K562 (cell line): ENCODE data around the gene BAMBI. TPM values are rescaled to one million over a fixed set of nuclear protein-coding genes. Genes with fewer than 3 reads are reported as not detected.

ENCODE experiments used
- CEBPG ChIP-seq, 3 experiments: fragments of 200-800 bp in 1 of 3; sonication (Bioruptor generic) in 1 of 3; sonication (generic) in 1 of 3; formaldehyde crosslinking in 1 of 3; IDR thresholded peaks in 2 of 3; conservative IDR thresholded peaks in 1 of 3; 2 replicates each; pipeline versions ENCODE4 v1.6.1 to v1.8.0; 2016 to 2022; ENCODE audit warnings: missing compliant biosample characterization in 2 of 3, missing genetic modification characterization in 2 of 3, mild to moderate bottlenecking in 1 of 3, missing genetic modification reagents in 1 of 3
- DIDO1 ChIP-seq: fragments of 450-650 bp; IDR thresholded peaks from 2 replicates; pipeline ENCODE4 v1.6.1; 2016; ENCODE audit warnings: low read depth, missing biosample characterization, missing genetic modification characterization
- DNMT1 ChIP-seq: fragments of 450-650 bp; IDR thresholded peaks from 2 replicates; pipeline ENCODE4 v1.6.1; 2016; ENCODE audit warnings: antibody characterized with exemption, mild to moderate bottlenecking
- FIP1L1 ChIP-seq: fragments of 200-400 bp; formaldehyde crosslinking; IDR thresholded peaks from 2 replicates; pipeline ENCODE4 v1.6.1; 2018; ENCODE audit warnings: mild to moderate bottlenecking, low read depth, low read length; ENCODE audit not compliant: poor library complexity, severe bottlenecking
- HEY1 ChIP-seq: fragments of 250-450 bp; sonication (Bioruptor Pico); IDR thresholded peaks from 2 replicates; pipeline ENCODE4 v1.5.0; 2020; ENCODE audit warnings: mild to moderate bottlenecking, moderate library complexity, borderline replicate concordance
- MTF1 ChIP-seq: fragments of 250-450 bp; sonication (Bioruptor Pico); IDR thresholded peaks from 2 replicates; pipeline ENCODE4 v1.9.0; 2021; ENCODE audit warnings: moderate library complexity, mild to moderate bottlenecking, inconsistent platforms, borderline replicate concordance
- RBM25 ChIP-seq: fragments of 200-400 bp; formaldehyde crosslinking; IDR thresholded peaks from 2 replicates; pipeline ENCODE4 v1.6.1; 2018; ENCODE audit warnings: low read length, low read depth, moderate library complexity; ENCODE audit not compliant: severe bottlenecking
- SREBF2 ChIP-seq: sonication (generic); formaldehyde crosslinking; IDR thresholded peaks from 2 replicates; pipeline ENCODE4 v1.4.0; 2020; ENCODE audit warnings: mild to moderate bottlenecking, missing genetic modification reagents
- TARDBP ChIP-seq: fragments of 450-650 bp; IDR thresholded peaks from 2 replicates; pipeline ENCODE4 v1.6.1; 2016
- ZFP36 ChIP-seq: fragments of 150-350 bp; IDR thresholded peaks from 2 replicates; pipeline ENCODE4 v1.6.1; 2018; ENCODE audit warnings: low read length, low read depth; ENCODE audit not compliant: partially characterized antibody
- ZNF274 ChIP-seq: IDR thresholded peaks from 2 replicates; pipeline ENCODE4 v1.6.1; 2011; ENCODE audit warnings: low read depth, mild to moderate bottlenecking, low read length, moderate library complexity, borderline replicate concordance
- ZNF282 ChIP-seq: sonication (generic); formaldehyde crosslinking; IDR thresholded peaks from 2 replicates; pipeline ENCODE4 v1.8.1; 2023; ENCODE audit warnings: missing genetic modification reagents
- ZNF561 ChIP-seq: fragments of 450-650 bp; formaldehyde crosslinking; conservative IDR thresholded peaks from 2 replicates; pipeline ENCODE4 v1.4.0; 2020; ENCODE audit warnings: mild to moderate bottlenecking, moderate library complexity
- polyA plus RNA-seq, 8 experiments: library from polyadenylated mRNA; depleted of rRNA in 4 of 8; stranded (reverse) in 5 of 8; unstranded in 3 of 8; fragments of >200 nt; fragmentation: Nextera tagmentation in 2 of 8; fragmentation: Illumina TruSeq in 1 of 8; extraction: Ambion mirVana in 2 of 8; extraction: Trizol in 1 of 8; gene quantifications; 2 replicates each; pipeline versions ENCODE4 v1.2.1 to v1.2.3, GENCODE V29; 2011 to 2014; ENCODE audit warnings: inconsistent platforms in 1 of 8, missing spikeins in 1 of 8
- total RNA-seq, 7 experiments: library from RNA; depleted of rRNA in 6 of 7; stranded (reverse); fragments of >200 nt in 6 of 7; fragmentation: Illumina TruSeq in 2 of 7; extraction: Trizol in 2 of 7; gene quantifications; 2 replicates each; pipeline versions ENCODE4 v1.2.1 to v1.2.3, GENCODE V29; 2011 to 2021; ENCODE audit warnings: low replicate concordance in 1 of 7
- TF ChIP-seq, protein P1 (sequence below): fragments of 250-450 bp; sonication (Bioruptor Pico); IDR thresholded peaks from 2 replicates; pipeline ENCODE4 v1.5.0; 2021; ENCODE audit warnings: mild to moderate bottlenecking, borderline replicate concordance
- TF ChIP-seq, protein P2 (sequence below): fragments of 250-450 bp; sonication (Bioruptor Pico); IDR thresholded peaks from 2 replicates; pipeline ENCODE4 v1.4.0; 2020; ENCODE audit warnings: mild to moderate bottlenecking, moderate library complexity
- TF ChIP-seq, protein P3 (sequence below): sonication (generic); formaldehyde crosslinking; IDR thresholded peaks from 2 replicates; pipeline ENCODE4 v1.8.1; 2023; ENCODE audit warnings: mild to moderate bottlenecking, missing genetic modification reagents
- TF ChIP-seq, protein P4 (sequence below): fragments of 200-800 bp; sonication (Bioruptor generic); IDR thresholded peaks from 2 replicates; pipeline ENCODE4 v1.6.1; 2017; ENCODE audit warnings: missing genetic modification characterization, missing compliant biosample characterization

BAMBI gene
- total and polyA plus RNA-seq, 9 of the 15 experiments (the other 6 are each of a cell fraction or from before 2014, with no cell fraction given): 2.0 to 21.8 (median 13.5) TPM

DNA sequence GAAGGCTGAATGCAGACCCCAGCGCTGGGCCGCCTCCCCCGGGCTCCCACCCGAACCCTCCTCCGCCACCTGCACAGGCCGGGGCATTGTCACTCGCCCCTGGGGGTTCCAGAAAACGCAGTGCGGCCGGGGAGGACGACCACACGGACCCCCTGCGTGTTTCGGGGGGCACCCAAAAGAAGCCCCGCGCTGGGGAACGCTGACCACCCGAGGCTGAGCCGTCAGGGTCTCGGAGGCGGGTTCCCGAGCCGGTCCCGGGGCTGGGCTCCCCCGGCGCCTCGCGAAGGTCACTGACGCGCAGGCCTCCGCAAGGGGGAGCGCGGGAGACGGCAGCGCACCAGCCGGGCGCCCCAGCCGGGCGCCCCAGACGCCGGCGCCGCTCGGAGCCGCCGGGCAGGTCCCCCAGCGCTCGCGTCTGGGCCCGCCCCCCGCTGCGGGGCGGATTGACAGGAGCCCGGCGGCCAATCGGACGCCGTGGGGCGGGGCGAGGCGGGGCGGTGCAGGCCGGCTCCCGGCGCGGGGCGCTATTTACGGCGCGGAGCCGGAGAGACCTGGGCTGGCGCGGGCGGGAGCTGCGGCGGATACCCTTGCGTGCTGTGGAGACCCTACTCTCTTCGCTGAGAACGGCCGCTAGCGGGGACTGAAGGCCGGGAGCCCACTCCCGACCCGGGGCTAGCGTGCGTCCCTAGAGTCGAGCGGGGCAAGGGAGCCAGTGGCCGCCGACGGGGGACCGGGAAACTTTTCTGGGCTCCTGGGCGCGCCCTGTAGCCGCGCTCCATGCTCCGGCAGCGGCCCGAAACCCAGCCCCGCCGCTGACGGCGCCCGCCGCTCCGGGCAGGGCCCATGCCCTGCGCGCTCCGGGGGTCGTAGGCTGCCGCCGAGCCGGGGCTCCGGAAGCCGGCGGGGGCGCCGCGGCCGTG lies at the start of gene BAMBI (continued):
- TF ChIP-seq FIP1L1: peak; percentile 52
- TF ChIP-seq DIDO1: no peak
- TF ChIP-seq, protein P1, sequence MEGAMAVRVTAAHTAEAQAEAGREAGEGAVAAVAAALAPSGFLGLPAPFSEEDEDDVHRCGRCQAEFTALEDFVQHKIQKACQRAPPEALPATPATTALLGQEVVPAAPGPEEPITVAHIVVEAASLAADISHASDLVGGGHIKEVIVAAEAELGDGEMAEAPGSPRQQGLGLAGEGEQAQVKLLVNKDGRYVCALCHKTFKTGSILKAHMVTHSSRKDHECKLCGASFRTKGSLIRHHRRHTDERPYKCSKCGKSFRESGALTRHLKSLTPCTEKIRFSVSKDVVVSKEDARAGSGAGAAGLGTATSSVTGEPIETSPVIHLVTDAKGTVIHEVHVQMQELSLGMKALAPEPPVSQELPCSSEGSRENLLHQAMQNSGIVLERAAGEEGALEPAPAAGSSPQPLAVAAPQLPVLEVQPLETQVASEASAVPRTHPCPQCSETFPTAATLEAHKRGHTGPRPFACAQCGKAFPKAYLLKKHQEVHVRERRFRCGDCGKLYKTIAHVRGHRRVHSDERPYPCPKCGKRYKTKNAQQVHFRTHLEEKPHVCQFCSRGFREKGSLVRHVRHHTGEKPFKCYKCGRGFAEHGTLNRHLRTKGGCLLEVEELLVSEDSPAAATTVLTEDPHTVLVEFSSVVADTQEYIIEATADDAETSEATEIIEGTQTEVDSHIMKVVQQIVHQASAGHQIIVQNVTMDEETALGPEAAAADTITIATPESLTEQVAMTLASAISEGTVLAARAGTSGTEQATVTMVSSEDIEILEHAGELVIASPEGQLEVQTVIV (CRISPR knock-in tag): no peak
- no peak for TF ChIP-seq DNMT1
- no peak for TF ChIP-seq MTF1
- TF ChIP-seq, protein P2, sequence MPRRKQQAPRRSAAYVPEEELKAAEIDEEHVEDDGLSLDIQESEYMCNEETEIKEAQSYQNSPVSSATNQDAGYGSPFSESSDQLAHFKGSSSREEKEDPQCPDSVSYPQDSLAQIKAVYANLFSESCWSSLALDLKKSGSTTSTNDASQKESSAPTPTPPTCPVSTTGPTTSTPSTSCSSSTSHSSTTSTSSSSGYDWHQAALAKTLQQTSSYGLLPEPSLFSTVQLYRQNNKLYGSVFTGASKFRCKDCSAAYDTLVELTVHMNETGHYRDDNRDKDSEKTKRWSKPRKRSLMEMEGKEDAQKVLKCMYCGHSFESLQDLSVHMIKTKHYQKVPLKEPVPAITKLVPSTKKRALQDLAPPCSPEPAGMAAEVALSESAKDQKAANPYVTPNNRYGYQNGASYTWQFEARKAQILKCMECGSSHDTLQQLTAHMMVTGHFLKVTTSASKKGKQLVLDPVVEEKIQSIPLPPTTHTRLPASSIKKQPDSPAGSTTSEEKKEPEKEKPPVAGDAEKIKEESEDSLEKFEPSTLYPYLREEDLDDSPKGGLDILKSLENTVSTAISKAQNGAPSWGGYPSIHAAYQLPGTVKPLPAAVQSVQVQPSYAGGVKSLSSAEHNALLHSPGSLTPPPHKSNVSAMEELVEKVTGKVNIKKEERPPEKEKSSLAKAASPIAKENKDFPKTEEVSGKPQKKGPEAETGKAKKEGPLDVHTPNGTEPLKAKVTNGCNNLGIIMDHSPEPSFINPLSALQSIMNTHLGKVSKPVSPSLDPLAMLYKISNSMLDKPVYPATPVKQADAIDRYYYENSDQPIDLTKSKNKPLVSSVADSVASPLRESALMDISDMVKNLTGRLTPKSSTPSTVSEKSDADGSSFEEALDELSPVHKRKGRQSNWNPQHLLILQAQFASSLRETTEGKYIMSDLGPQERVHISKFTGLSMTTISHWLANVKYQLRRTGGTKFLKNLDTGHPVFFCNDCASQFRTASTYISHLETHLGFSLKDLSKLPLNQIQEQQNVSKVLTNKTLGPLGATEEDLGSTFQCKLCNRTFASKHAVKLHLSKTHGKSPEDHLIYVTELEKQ (CRISPR knock-in tag): no peak
- TF ChIP-seq ZNF282 (CRISPR knock-in tag): no peak
- TF ChIP-seq ZNF274: no peak
- TF ChIP-seq TARDBP: no peak
- no peak for TF ChIP-seq HEY1 (CRISPR knock-in tag)
- peak; percentile 95 for TF ChIP-seq RBM25
- TF ChIP-seq, protein P3, sequence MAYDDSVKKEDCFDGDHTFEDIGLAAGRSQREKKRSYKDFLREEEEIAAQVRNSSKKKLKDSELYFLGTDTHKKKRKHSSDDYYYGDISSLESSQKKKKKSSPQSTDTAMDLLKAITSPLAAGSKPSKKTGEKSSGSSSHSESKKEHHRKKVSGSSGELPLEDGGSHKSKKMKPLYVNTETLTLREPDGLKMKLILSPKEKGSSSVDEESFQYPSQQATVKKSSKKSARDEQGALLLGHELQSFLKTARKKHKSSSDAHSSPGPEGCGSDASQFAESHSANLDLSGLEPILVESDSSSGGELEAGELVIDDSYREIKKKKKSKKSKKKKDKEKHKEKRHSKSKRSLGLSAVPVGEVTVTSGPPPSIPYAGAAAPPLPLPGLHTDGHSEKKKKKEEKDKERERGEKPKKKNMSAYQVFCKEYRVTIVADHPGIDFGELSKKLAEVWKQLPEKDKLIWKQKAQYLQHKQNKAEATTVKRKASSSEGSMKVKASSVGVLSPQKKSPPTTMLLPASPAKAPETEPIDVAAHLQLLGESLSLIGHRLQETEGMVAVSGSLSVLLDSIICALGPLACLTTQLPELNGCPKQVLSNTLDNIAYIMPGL: peak; percentile 40; the same call in 1 of the 2 replicates
- TF ChIP-seq ZFP36: no peak
- no peak for TF ChIP-seq CEBPG (CRISPR knock-in tag; IDR thresholded peaks at IDR 0.05)
- TF ChIP-seq CEBPG (tag; conservative IDR thresholded peaks at IDR 0.05 in 1 of 2, IDR thresholded peaks at IDR 0.05 in 1 of 2): no peak
- no peak for TF ChIP-seq ZNF561 (CRISPR knock-in tag)
- TF ChIP-seq SREBF2 (CRISPR knock-in tag): no peak
- TF ChIP-seq, protein P4, sequence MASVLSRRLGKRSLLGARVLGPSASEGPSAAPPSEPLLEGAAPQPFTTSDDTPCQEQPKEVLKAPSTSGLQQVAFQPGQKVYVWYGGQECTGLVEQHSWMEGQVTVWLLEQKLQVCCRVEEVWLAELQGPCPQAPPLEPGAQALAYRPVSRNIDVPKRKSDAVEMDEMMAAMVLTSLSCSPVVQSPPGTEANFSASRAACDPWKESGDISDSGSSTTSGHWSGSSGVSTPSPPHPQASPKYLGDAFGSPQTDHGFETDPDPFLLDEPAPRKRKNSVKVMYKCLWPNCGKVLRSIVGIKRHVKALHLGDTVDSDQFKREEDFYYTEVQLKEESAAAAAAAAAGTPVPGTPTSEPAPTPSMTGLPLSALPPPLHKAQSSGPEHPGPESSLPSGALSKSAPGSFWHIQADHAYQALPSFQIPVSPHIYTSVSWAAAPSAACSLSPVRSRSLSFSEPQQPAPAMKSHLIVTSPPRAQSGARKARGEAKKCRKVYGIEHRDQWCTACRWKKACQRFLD (CRISPR knock-in tag): no peak
